H1 (cell line): Measurements from ENCODE around the gene TENT4B. TPM values are rescaled to one million over a fixed set of nuclear protein-coding genes. Genes with fewer than 3 reads are reported as not detected.

ENCODE experiments used
- BRCA1 ChIP-seq: IDR thresholded peaks from 2 replicates; pipeline ENCODE4 v1.6.1; 2012; ENCODE audit warnings: low read depth, low read length, improper control_type of control experiment
- JUN ChIP-seq: IDR thresholded peaks from 2 replicates; pipeline ENCODE4 v1.6.1; 2011; ENCODE audit warnings: low read depth, mild to moderate bottlenecking, improper control_type of control experiment, low read length
- SIX5 ChIP-seq: IDR thresholded peaks from 2 replicates; pipeline ENCODE4 v1.6.1; 2011; ENCODE audit warnings: mild to moderate bottlenecking, low read depth, low read length
- polyA plus RNA-seq, 7 experiments: library from polyadenylated mRNA; depleted of rRNA in 3 of 7; stranded (reverse) in 5 of 7; unstranded in 2 of 7; fragments of >200 nt in 5 of 7; fragments of 200-250 nt in 2 of 7; gene quantifications; 1 replicate in 5 of 7; 2 replicates in 1 of 7; 4 replicates in 1 of 7; pipeline versions ENCODE4 v1.2.1 to v1.2.3, GENCODE V29; 2011 to 2013; ENCODE audit warnings: missing spikeins in 2 of 7, mixed read lengths in 2 of 7
- total RNA-seq: library from RNA; stranded (reverse); fragmentation: NEBNext Ultra II Directional; extraction: Animal tissue kit (Norgen Biotek cat#: 25700); gene quantifications from 2 replicates; pipeline ENCODE4 v1.2.1, GENCODE V29; 2021

The TENT4B gene
- total and polyA plus RNA-seq, 2 of the 8 experiments (the other 6 are each of a cell fraction or from before 2014, with no cell fraction given): 4.2 to 15.7 TPM

- TF ChIP-seq SIX5 (no peak), BRCA1 (no peak), JUN (no peak)
- TF ChIP-seq, all 59 proteins: peak for 4
Measured at GRCh38 chr16:50246299-50247122, 93.4 kb downstream of the TENT4B start (continued).
